ENCODE measurements around the gene PDE6D.

- no peak for TF ChIP-seq CTCF (IDR thresholded peaks at IDR 0.05)
- TF ChIP-seq POLR2AphosphoS5 (IDR thresholded peaks at IDR 0.05; ENCODE audit: low read depth, low read length): no peak
These were observed 58.3 kb downstream of the PDE6D start for GRCh38 chr2:231722721-231723307.
